Stimulated activated naive CD8-positive, alpha-beta T cell treated with anti-CD3 and anti-CD28 coated beads, Interleukin-15, amount 100 ng/mL, for 72 hours (primary cell): Measurements from ENCODE around the gene MAGI1.

ENCODE experiments used
- ATAC-seq: fragments of 150-1000 bp; cut with Tn5 transposase; 2 replicates; pipeline ENCODE4 v1.10.0; 2021; ENCODE audit warnings: mild to moderate bottlenecking, moderate library complexity
- DNase-seq, 2 donors: peaks; one replicate each; pipeline ENCODE4 v3.0.0; 2021 to 2022
- H3K27ac Mint-ChIP-seq, 2 donors: one replicate each; pipeline ENCODE4 v1.8.0; 2022; ENCODE audit warnings: mild to moderate bottlenecking in 2 of 2, mixed read lengths in 2 of 2, moderate library complexity in 2 of 2
- H3K27me3 Mint-ChIP-seq: one replicate; pipeline ENCODE4 v1.8.0; 2022; ENCODE audit warnings: mixed read lengths
- H3K4me1 Mint-ChIP-seq: one replicate; pipeline ENCODE4 v1.8.0; 2022; ENCODE audit warnings: mild to moderate bottlenecking, mixed read lengths
- H3K4me3 Mint-ChIP-seq, 2 donors: one replicate each; pipeline ENCODE4 v1.8.0; 2022; ENCODE audit warnings: mild to moderate bottlenecking in 2 of 2, mixed read lengths in 2 of 2, moderate library complexity in 1 of 2
- H3K9me3 Mint-ChIP-seq, 2 donors: one replicate each; pipeline ENCODE4 v1.8.0; 2022; ENCODE audit warnings: mixed read lengths in 2 of 2

The MAGI1 gene

GRCh38 chr3:65808824-65809223, 229.9 kb downstream of the MAGI1 start:
- H3K27me3 Mint-ChIP-seq, result no peaks in the 10 kb centered on the region
- ATAC-seq, result no peak

GRCh38 chr3:65808407-65808806, 230.3 kb downstream of the MAGI1 start:
- Mint-ChIP-seq H3K9me3 (peaks cover 10 to 16% of the 10 kb centered on the region in 2 donors), H3K4me1 (no peaks in the 10 kb centered on the region), H3K4me3 (no peak overlapping the region), H3K27ac (no peak overlapping the region), H3K27me3 (no peaks in the 10 kb centered on the region)
- no peak for DNase-seq
- ATAC-seq, result no peak

More at GRCh38 chr3:65808824-65809223, 229.9 kb downstream of the MAGI1 start:
- Mint-ChIP-seq H3K4me3 (no peak overlapping the region), H3K27ac (no peak overlapping the region), H3K4me1 (no peaks in the 10 kb centered on the region), H3K9me3 (peaks cover 10 to 16% of the 10 kb centered on the region in 2 donors)
- no peak for DNase-seq

- H3K27ac Mint-ChIP-seq, result no peak overlapping the region
- H3K27me3 Mint-ChIP-seq, result no peaks in the 10 kb centered on the region
- ATAC-seq, result no peak
Measured at GRCh38 chr3:65807225-65807624, 231.5 kb downstream of the MAGI1 start.

GRCh38 chr3:65806600-65806999, 232.1 kb downstream of the MAGI1 start:
- Mint-ChIP-seq H3K4me1 (no peaks in the 10 kb centered on the region), H3K27ac (no peak overlapping the region), H3K9me3 (peaks cover 10 to 16% of the 10 kb centered on the region in 2 donors), H3K4me3 (no peak overlapping the region), H3K27me3 (no peaks in the 10 kb centered on the region)
- ATAC-seq, result no peak
- DNase-seq, result no peak

More at GRCh38 chr3:65807225-65807624, 231.5 kb downstream of the MAGI1 start:
- no peaks in the 10 kb centered on the region for H3K4me1 Mint-ChIP-seq
- H3K4me3 Mint-ChIP-seq, result no peak overlapping the region
- no peak for DNase-seq
- H3K9me3 Mint-ChIP-seq, result peaks cover 10 to 16% of the 10 kb centered on the region in 2 donors

GRCh38 chr3:65796676-65797075, 242.0 kb downstream of the MAGI1 start:
- Mint-ChIP-seq H3K4me1 (no peaks in the 10 kb centered on the region), H3K9me3 (no peaks in the 10 kb centered on the region), H3K4me3 (no peak overlapping the region), H3K27me3 (no peaks in the 10 kb centered on the region), H3K27ac (no peak overlapping the region)
- DNase-seq, result no peak
- no peak for ATAC-seq

- Mint-ChIP-seq H3K27ac (no peak overlapping the region), H3K9me3 (no peaks in the 10 kb centered on the region), H3K27me3 (no peaks in the 10 kb centered on the region), H3K4me1 (no peaks in the 10 kb centered on the region), H3K4me3 (no peak overlapping the region)
- DNase-seq (no peak), ATAC-seq (no peak)
Measured at GRCh38 chr3:65795166-65795565, 243.6 kb downstream of the MAGI1 start.

GRCh38 chr3:65793495-65794200, 245.1 kb downstream of the MAGI1 start:
- no peak for ATAC-seq
- Mint-ChIP-seq H3K4me3 (no peak overlapping the region), H3K27ac (no peak overlapping the region), H3K4me1 (no peaks in the 10 kb centered on the region), H3K27me3 (no peaks in the 10 kb centered on the region), H3K9me3 (no peaks in the 10 kb centered on the region)
- DNase-seq, result no peak

- Mint-ChIP-seq H3K27ac (no peak overlapping the region), H3K4me1 (no peaks in the 10 kb centered on the region), H3K27me3 (no peaks in the 10 kb centered on the region), H3K9me3 (no peaks in the 10 kb centered on the region), H3K4me3 (no peak overlapping the region)
- DNase-seq (no peak), ATAC-seq (no peak)
Measured at GRCh38 chr3:65788461-65788860, 250.3 kb downstream of the MAGI1 start.

- DNase-seq (no peak), ATAC-seq (no peak)
- H3K4me1 Mint-ChIP-seq, result no peaks in the 10 kb centered on the region
- no peak overlapping the region for H3K4me3 Mint-ChIP-seq
- H3K9me3 Mint-ChIP-seq, result no peaks in the 10 kb centered on the region
- H3K27me3 Mint-ChIP-seq, result no peaks in the 10 kb centered on the region
- no peak overlapping the region for H3K27ac Mint-ChIP-seq
Measured at GRCh38 chr3:65787827-65788226, 250.9 kb downstream of the MAGI1 start.

- no peaks in the 10 kb centered on the region for H3K9me3 Mint-ChIP-seq
- H3K4me3 Mint-ChIP-seq, result no peak overlapping the region
- H3K27me3 Mint-ChIP-seq, result no peaks in the 10 kb centered on the region
- DNase-seq (no peak), ATAC-seq (no peak)
- H3K4me1 Mint-ChIP-seq, result no peaks in the 10 kb centered on the region
- no peak overlapping the region for H3K27ac Mint-ChIP-seq
Measured at GRCh38 chr3:65787340-65787739, 251.4 kb downstream of the MAGI1 start.

GRCh38 chr3:65786890-65787289, 251.8 kb downstream of the MAGI1 start:
- Mint-ChIP-seq H3K27me3 (no peaks in the 10 kb centered on the region), H3K9me3 (no peaks in the 10 kb centered on the region), H3K4me1 (no peaks in the 10 kb centered on the region), H3K27ac (no peak overlapping the region), H3K4me3 (no peak overlapping the region)
- DNase-seq (no peak), ATAC-seq (no peak)

GRCh38 chr3:65785065-65785645, 253.6 kb downstream of the MAGI1 start:
- no peaks in the 10 kb centered on the region for H3K4me1 Mint-ChIP-seq
- no peaks in the 10 kb centered on the region for H3K9me3 Mint-ChIP-seq
- no peak overlapping the region for H3K27ac Mint-ChIP-seq
- ATAC-seq (no peak), DNase-seq (no peak)
- H3K4me3 Mint-ChIP-seq, result no peak overlapping the region
- H3K27me3 Mint-ChIP-seq, result no peaks in the 10 kb centered on the region

GRCh38 chr3:65783117-65783516, 255.6 kb downstream of the MAGI1 start:
- Mint-ChIP-seq H3K9me3 (no peaks in the 10 kb centered on the region), H3K27me3 (no peaks in the 10 kb centered on the region), H3K4me3 (no peak overlapping the region), H3K4me1 (no peaks in the 10 kb centered on the region), H3K27ac (no peak overlapping the region)
- ATAC-seq (no peak), DNase-seq (no peak)

- no peak for ATAC-seq
- Mint-ChIP-seq H3K4me1 (no peaks in the 10 kb centered on the region), H3K27ac (no peak overlapping the region), H3K27me3 (no peaks in the 10 kb centered on the region), H3K9me3 (no peaks in the 10 kb centered on the region), H3K4me3 (no peak overlapping the region)
- DNase-seq, result no peak
Measured at GRCh38 chr3:65781594-65781993, 257.1 kb downstream of the MAGI1 start.

GRCh38 chr3:65779390-65779789, 259.3 kb downstream of the MAGI1 start:
- Mint-ChIP-seq H3K4me3 (no peak overlapping the region), H3K9me3 (no peaks in the 10 kb centered on the region), H3K27ac (no peak overlapping the region), H3K27me3 (no peaks in the 10 kb centered on the region), H3K4me1 (no peaks in the 10 kb centered on the region)
- no peak for DNase-seq
- no peak for ATAC-seq

- H3K27me3 Mint-ChIP-seq, result no peaks in the 10 kb centered on the region
- H3K27ac Mint-ChIP-seq, result no peak overlapping the region
- H3K4me3 Mint-ChIP-seq, result no peak overlapping the region
- no peaks in the 10 kb centered on the region for H3K9me3 Mint-ChIP-seq
- no peaks in the 10 kb centered on the region for H3K4me1 Mint-ChIP-seq
- ATAC-seq, result no peak
- no peak for DNase-seq
Measured at GRCh38 chr3:65778968-65779367, 259.8 kb downstream of the MAGI1 start.

- no peak for DNase-seq
- ATAC-seq, result no peak
- H3K4me3 Mint-ChIP-seq, result no peak overlapping the region
- no peaks in the 10 kb centered on the region for H3K9me3 Mint-ChIP-seq
- no peaks in the 10 kb centered on the region for H3K27me3 Mint-ChIP-seq
- H3K4me1 Mint-ChIP-seq, result no peaks in the 10 kb centered on the region
- H3K27ac Mint-ChIP-seq, result no peak overlapping the region
Measured at GRCh38 chr3:65777050-65777449, 261.7 kb downstream of the MAGI1 start.
